ENCODE results near the gene CCDC141.

DNA sequence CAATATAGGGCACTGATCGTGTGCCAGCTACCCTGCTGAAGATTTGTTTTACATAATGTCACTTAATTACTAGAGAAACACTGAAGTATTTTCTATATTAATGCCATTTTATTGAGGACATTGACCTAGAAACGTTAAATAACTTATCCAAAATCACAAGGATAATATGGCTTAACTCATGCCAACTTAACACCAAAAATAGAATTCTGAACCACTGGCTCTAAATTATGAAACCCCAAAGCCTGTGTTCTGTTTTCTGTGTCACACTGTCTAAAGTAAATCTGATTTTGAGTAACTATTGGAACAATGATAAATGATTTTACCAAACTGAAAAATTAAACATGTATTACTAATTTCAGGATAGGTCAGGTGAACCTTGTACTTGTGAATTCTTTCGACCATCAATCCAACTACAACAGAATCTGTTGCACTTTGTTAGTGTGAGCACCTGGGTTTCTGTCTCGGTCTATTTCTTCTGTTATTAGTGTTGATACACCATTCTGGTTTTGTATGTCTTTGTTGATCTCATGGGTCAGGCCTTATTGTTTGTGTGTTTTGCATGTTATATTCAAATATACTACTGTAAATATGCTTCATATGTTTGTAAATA is 48.2 kb upstream of the CCDC141 start:
- TF ChIP-seq CTCF (IDR thresholded peaks at IDR 0.05; ENCODE audit: insufficient read depth, low read length), result no peak
- no peak for TF ChIP-seq POLR2AphosphoS5 (IDR thresholded peaks at IDR 0.05; ENCODE audit: low read depth)
- TF ChIP-seq GABPA (IDR thresholded peaks at IDR 0.05; ENCODE audit: low read depth), result no peak
- TF ChIP-seq, protein P1, sequence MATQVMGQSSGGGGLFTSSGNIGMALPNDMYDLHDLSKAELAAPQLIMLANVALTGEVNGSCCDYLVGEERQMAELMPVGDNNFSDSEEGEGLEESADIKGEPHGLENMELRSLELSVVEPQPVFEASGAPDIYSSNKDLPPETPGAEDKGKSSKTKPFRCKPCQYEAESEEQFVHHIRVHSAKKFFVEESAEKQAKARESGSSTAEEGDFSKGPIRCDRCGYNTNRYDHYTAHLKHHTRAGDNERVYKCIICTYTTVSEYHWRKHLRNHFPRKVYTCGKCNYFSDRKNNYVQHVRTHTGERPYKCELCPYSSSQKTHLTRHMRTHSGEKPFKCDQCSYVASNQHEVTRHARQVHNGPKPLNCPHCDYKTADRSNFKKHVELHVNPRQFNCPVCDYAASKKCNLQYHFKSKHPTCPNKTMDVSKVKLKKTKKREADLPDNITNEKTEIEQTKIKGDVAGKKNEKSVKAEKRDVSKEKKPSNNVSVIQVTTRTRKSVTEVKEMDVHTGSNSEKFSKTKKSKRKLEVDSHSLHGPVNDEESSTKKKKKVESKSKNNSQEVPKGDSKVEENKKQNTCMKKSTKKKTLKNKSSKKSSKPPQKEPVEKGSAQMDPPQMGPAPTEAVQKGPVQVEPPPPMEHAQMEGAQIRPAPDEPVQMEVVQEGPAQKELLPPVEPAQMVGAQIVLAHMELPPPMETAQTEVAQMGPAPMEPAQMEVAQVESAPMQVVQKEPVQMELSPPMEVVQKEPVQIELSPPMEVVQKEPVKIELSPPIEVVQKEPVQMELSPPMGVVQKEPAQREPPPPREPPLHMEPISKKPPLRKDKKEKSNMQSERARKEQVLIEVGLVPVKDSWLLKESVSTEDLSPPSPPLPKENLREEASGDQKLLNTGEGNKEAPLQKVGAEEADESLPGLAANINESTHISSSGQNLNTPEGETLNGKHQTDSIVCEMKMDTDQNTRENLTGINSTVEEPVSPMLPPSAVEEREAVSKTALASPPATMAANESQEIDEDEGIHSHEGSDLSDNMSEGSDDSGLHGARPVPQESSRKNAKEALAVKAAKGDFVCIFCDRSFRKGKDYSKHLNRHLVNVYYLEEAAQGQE (IDR thresholded peaks at IDR 0.05; ENCODE audit: insufficient replicate concordance, low read depth), result no peak
